Breast epithelium (tissue), 3 donors: ENCODE measurements around the gene RBM43.

Source experiments
- POLR2AphosphoS5 ChIP-seq, 3 donors: sonication (generic); formaldehyde crosslinking; IDR thresholded peaks; one replicate each; pipeline ENCODE4 v1.6.1; 2017; ENCODE audit warnings: antibody characterized with exemption in 3 of 3
- TF ChIP-seq, protein P1 (sequence below), 3 donors: fragments of 450-650 bp; IDR thresholded peaks; one replicate each; pipeline ENCODE4 v1.5.1; 2016 to 2017; ENCODE audit warnings: antibody characterized with exemption in 3 of 3, mild to moderate bottlenecking in 3 of 3, moderate library complexity in 3 of 3

DNA sequence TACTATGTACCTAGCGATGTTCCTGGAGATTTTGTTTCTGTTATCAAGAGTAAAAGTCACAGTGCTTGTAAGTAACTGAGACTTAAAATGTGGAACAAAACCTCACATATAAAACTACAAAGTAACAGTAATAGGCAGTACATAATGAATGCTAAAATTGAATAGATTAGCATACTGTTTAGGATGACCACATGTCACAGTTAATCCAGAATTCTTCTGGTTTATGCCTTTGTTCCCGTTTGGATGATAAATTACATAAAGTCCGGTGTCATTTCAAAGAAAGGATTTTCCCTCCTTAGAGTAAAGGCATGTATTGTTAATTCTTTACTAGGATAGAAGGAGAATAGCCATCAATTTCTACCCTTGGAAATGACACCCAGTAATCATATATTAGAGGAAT is 56.1 kb downstream of the RBM43 start:
- no peak for TF ChIP-seq POLR2AphosphoS5 (IDR thresholded peaks at IDR 0.05)
- TF ChIP-seq, protein P1, sequence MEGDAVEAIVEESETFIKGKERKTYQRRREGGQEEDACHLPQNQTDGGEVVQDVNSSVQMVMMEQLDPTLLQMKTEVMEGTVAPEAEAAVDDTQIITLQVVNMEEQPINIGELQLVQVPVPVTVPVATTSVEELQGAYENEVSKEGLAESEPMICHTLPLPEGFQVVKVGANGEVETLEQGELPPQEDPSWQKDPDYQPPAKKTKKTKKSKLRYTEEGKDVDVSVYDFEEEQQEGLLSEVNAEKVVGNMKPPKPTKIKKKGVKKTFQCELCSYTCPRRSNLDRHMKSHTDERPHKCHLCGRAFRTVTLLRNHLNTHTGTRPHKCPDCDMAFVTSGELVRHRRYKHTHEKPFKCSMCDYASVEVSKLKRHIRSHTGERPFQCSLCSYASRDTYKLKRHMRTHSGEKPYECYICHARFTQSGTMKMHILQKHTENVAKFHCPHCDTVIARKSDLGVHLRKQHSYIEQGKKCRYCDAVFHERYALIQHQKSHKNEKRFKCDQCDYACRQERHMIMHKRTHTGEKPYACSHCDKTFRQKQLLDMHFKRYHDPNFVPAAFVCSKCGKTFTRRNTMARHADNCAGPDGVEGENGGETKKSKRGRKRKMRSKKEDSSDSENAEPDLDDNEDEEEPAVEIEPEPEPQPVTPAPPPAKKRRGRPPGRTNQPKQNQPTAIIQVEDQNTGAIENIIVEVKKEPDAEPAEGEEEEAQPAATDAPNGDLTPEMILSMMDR (IDR thresholded peaks at IDR 0.05) = no peak
